IMR-90 (cell line): ENCODE results near the gene NPB.

Experiments used
- CEBPB ChIP-seq: IDR thresholded peaks from 2 replicates; pipeline ENCODE4 v1.6.1; 2012; ENCODE audit warnings: low read depth, low read length, improper control_type of control experiment
- CTCF ChIP-seq: conservative IDR thresholded peaks from 2 replicates; pipeline ENCODE4 v1.5.1; 2012; ENCODE audit warnings: mild to moderate bottlenecking, low read depth, low read length, improper control_type of control experiment
- ELK1 ChIP-seq: fragments of 150-350 bp; IDR thresholded peaks from 2 replicates; pipeline ENCODE4 v1.6.1; 2016; ENCODE audit warnings: low read depth, mild to moderate bottlenecking, low read length, moderate library complexity, borderline replicate concordance
- FOS ChIP-seq: fragments of 150-350 bp; IDR thresholded peaks from 2 replicates; pipeline ENCODE4 v1.6.1; 2016; ENCODE audit warnings: low read depth, low read length
- MAFK ChIP-seq: IDR thresholded peaks from 2 replicates; pipeline ENCODE4 v1.6.1; 2012; ENCODE audit warnings: low read depth, low read length, improper control_type of control experiment
- MAZ ChIP-seq: IDR thresholded peaks from 2 replicates; pipeline ENCODE4 v1.6.1; 2012; ENCODE audit warnings: low read depth, mild to moderate bottlenecking, low read length, improper control_type of control experiment, moderate library complexity, borderline replicate concordance
- MXI1 ChIP-seq: IDR thresholded peaks from 2 replicates; pipeline ENCODE4 v1.6.1; 2012; ENCODE audit warnings: low read depth, mild to moderate bottlenecking, low read length, moderate library complexity, borderline replicate concordance
- POLR2A ChIP-seq: IDR thresholded peaks from 2 replicates; pipeline ENCODE4 v1.6.1; 2012; ENCODE audit warnings: mild to moderate bottlenecking, low read depth, low read length
- RCOR1 ChIP-seq: IDR thresholded peaks from 2 replicates; pipeline ENCODE4 v1.6.1; 2012; ENCODE audit warnings: mild to moderate bottlenecking, low read length, improper control_type of control experiment; ENCODE audit not compliant: insufficient replicate concordance
- RFX5 ChIP-seq: IDR thresholded peaks from 2 replicates; pipeline ENCODE4 v1.8.0; 2012; ENCODE audit warnings: low read depth, mild to moderate bottlenecking, low read length, moderate library complexity
- SMC3 ChIP-seq: fragments of 150-350 bp; IDR thresholded peaks from 2 replicates; pipeline ENCODE4 v1.6.1; 2016; ENCODE audit warnings: low read depth, mild to moderate bottlenecking, antibody characterized with exemption, low read length, moderate library complexity
- USF2 ChIP-seq: fragments of 150-350 bp; IDR thresholded peaks from 2 replicates; pipeline ENCODE4 v1.6.1; 2017; ENCODE audit warnings: mild to moderate bottlenecking, antibody characterized with exemption, low read length, low read depth

- no peak for TF ChIP-seq POLR2A
- no peak for TF ChIP-seq RFX5
- TF ChIP-seq CTCF: no peak
- no peak for TF ChIP-seq MAZ
- no peak for TF ChIP-seq USF2
- TF ChIP-seq CEBPB: no peak
- TF ChIP-seq SMC3: no peak
- no peak for TF ChIP-seq RCOR1
- no peak for TF ChIP-seq MXI1
- no peak for TF ChIP-seq ELK1
- no peak for TF ChIP-seq FOS
- TF ChIP-seq MAFK: no peak
Measured at GRCh38 chr17:81904600-81905423, 2.8 kb downstream of the NPB start.
